MM.1S (cell line): ENCODE measurements around the gene DISC1.
"Not testable (repeated sequence)": the region's sequence is repeated elsewhere in the genome, so short reads cannot be mapped to it uniquely, and the experiment has no call there.

ENCODE experiments used
- DNase-seq: peaks from one replicate; pipeline ENCODE4 v3.0.0-alpha.2; 2015
- H2AFZ ChIP-seq: fragments of 300-600 bp; sonication (generic); 2 replicates; pipeline ENCODE4 v1.6.0; 2016; ENCODE audit warnings: antibody characterized with exemption, low read length
- H3F3A ChIP-seq: fragments of 300-600 bp; sonication (generic); 2 replicates; pipeline ENCODE4 v1.6.1; 2016; ENCODE audit warnings: mild to moderate bottlenecking, antibody characterized with exemption, low read length, moderate library complexity, mixed read lengths; ENCODE audit not compliant: insufficient read depth
- H3K27ac ChIP-seq: fragments of 300-600 bp; sonication (generic); 2 replicates; pipeline ENCODE4 v1.5.1; 2016; ENCODE audit warnings: mild to moderate bottlenecking, low read length
- H3K27me3 ChIP-seq: fragments of 300-600 bp; sonication (generic); replicated peaks from 2 replicates; pipeline ENCODE4 v1.6.0; 2016; ENCODE audit warnings: low read length; ENCODE audit not compliant: insufficient read depth
- H3K36me3 ChIP-seq: fragments of 300-600 bp; sonication (generic); replicated peaks from 2 replicates; pipeline ENCODE4 v1.6.1; 2016; ENCODE audit warnings: mild to moderate bottlenecking, low read length, mixed read lengths; ENCODE audit not compliant: insufficient read depth
- H3K4me1 ChIP-seq: fragments of 300-600 bp; sonication (generic); 2 replicates; pipeline ENCODE4 v1.6.1; 2016; ENCODE audit warnings: low read length, mixed read lengths
- H3K4me2 ChIP-seq: fragments of 300-600 bp; sonication (generic); 2 replicates; pipeline ENCODE4 v1.6.0; 2016; ENCODE audit warnings: low read depth, low read length
- H3K4me3 ChIP-seq: fragments of 300-600 bp; sonication (generic); 2 replicates; pipeline ENCODE4 v1.5.1; 2016; ENCODE audit warnings: low read length, mixed read lengths
- H3K79me2 ChIP-seq: fragments of 300-600 bp; sonication (generic); 2 replicates; pipeline ENCODE4 v1.6.1; 2016; ENCODE audit warnings: mixed run types, low read length, mixed read lengths
- H3K9ac ChIP-seq: fragments of 300-600 bp; sonication (generic); 2 replicates; pipeline ENCODE4 v1.6.1; 2016; ENCODE audit warnings: low read length, mixed read lengths
- H3K9me2 ChIP-seq: fragments of 300-600 bp; sonication (generic); replicated peaks from 2 replicates; pipeline ENCODE4 v1.6.1; 2016; ENCODE audit warnings: mild to moderate bottlenecking, low read length, mixed read lengths; ENCODE audit not compliant: insufficient read depth
- H3K9me3 ChIP-seq: fragments of 300-600 bp; sonication (generic); replicated peaks from 2 replicates; pipeline ENCODE4 v1.6.1; 2016; ENCODE audit warnings: mild to moderate bottlenecking, low read length, mixed read lengths; ENCODE audit not compliant: insufficient read depth
- H4K20me1 ChIP-seq: fragments of 300-600 bp; sonication (generic); 2 replicates; pipeline ENCODE4 v1.6.1; 2016; ENCODE audit warnings: mild to moderate bottlenecking, low read length, moderate library complexity, mixed read lengths; ENCODE audit not compliant: insufficient read depth
- EZH2 ChIP-seq: fragments of 300-600 bp; sonication (generic); optimal IDR thresholded peaks from 2 replicates; pipeline ENCODE3; 2017; ENCODE audit warnings: low read depth, mild to moderate bottlenecking, antibody characterized with exemption, low read length, mixed read lengths
- EZH2phosphoT487 ChIP-seq: fragments of 300-600 bp; sonication (generic); IDR thresholded peaks from 2 replicates; pipeline ENCODE4 v1.6.1; 2018; ENCODE audit warnings: antibody characterized with exemption, low read length
- TF ChIP-seq, protein P1 (sequence below): fragments of 300-600 bp; sonication (generic); IDR thresholded peaks from 2 replicates; pipeline ENCODE4 v1.5.1; 2016; ENCODE audit warnings: antibody characterized with exemption, low read length, mixed read lengths

DISC1 gene

GRCh38 chr1:231639819-231640218, 13.2 kb downstream of the DISC1 start:
- no peaks in the 10 kb centered on the region for H3K9me3 ChIP-seq
- no peak for DNase-seq
- TF ChIP-seq EZH2phosphoT487, result no peak
- TF ChIP-seq, protein P1, sequence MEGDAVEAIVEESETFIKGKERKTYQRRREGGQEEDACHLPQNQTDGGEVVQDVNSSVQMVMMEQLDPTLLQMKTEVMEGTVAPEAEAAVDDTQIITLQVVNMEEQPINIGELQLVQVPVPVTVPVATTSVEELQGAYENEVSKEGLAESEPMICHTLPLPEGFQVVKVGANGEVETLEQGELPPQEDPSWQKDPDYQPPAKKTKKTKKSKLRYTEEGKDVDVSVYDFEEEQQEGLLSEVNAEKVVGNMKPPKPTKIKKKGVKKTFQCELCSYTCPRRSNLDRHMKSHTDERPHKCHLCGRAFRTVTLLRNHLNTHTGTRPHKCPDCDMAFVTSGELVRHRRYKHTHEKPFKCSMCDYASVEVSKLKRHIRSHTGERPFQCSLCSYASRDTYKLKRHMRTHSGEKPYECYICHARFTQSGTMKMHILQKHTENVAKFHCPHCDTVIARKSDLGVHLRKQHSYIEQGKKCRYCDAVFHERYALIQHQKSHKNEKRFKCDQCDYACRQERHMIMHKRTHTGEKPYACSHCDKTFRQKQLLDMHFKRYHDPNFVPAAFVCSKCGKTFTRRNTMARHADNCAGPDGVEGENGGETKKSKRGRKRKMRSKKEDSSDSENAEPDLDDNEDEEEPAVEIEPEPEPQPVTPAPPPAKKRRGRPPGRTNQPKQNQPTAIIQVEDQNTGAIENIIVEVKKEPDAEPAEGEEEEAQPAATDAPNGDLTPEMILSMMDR, result no peak
- TF ChIP-seq EZH2, result no peak
- no peak overlapping the region for H3K4me3 ChIP-seq
- H3K27me3 ChIP-seq, result no peaks in the 10 kb centered on the region
- no peak overlapping the region for H3K4me2 ChIP-seq
- H3K9me2 ChIP-seq, result no peaks in the 10 kb centered on the region
- no peak overlapping the region for H3K27ac ChIP-seq
- no peaks in the 10 kb centered on the region for H3K79me2 ChIP-seq
- no peaks in the 10 kb centered on the region for H4K20me1 ChIP-seq
- no peaks in the 10 kb centered on the region for H3F3A ChIP-seq
- H3K4me1 ChIP-seq, result no peaks in the 10 kb centered on the region
- no peak overlapping the region for H2AFZ ChIP-seq
- H3K9ac ChIP-seq, result no peak overlapping the region
- H3K36me3 ChIP-seq, result no peaks in the 10 kb centered on the region

- H3K9ac ChIP-seq, H3K4me2 ChIP-seq, H3K4me3 ChIP-seq, H3F3A ChIP-seq, H3K27ac ChIP-seq, H3K4me1 ChIP-seq, H2AFZ ChIP-seq, H3K79me2 ChIP-seq, DNase-seq, H3K9me2 ChIP-seq, H3K27me3 ChIP-seq, H3K9me3 ChIP-seq, H4K20me1 ChIP-seq, H3K36me3 ChIP-seq: not testable (repeated sequence)
Observed at GRCh38 chr1:231641444-231641843, 14.9 kb downstream of the DISC1 start.

GRCh38 chr1:231642061-231642460, 15.5 kb downstream of the DISC1 start:
- H4K20me1 ChIP-seq, H3K9me2 ChIP-seq, H3K4me2 ChIP-seq, H3F3A ChIP-seq, DNase-seq, H3K27me3 ChIP-seq, H3K4me3 ChIP-seq, H3K79me2 ChIP-seq, H3K9ac ChIP-seq, H3K4me1 ChIP-seq, H2AFZ ChIP-seq, H3K27ac ChIP-seq, H3K36me3 ChIP-seq, H3K9me3 ChIP-seq: not testable (repeated sequence)

- no peak overlapping the region for H3K4me2 ChIP-seq
- H3K4me3 ChIP-seq, result no peak overlapping the region
- no peaks in the 10 kb centered on the region for H3K36me3 ChIP-seq
- no peaks in the 10 kb centered on the region for H3K79me2 ChIP-seq
- H4K20me1 ChIP-seq, result no peaks in the 10 kb centered on the region
- H3K27ac ChIP-seq, result no peak overlapping the region
- H3F3A ChIP-seq, result no peaks in the 10 kb centered on the region
- no peak for DNase-seq
- H3K9ac ChIP-seq, result no peak overlapping the region
- H3K27me3 ChIP-seq, result no peaks in the 10 kb centered on the region
- no peaks in the 10 kb centered on the region for H3K4me1 ChIP-seq
- no peaks in the 10 kb centered on the region for H3K9me2 ChIP-seq
- no peak overlapping the region for H2AFZ ChIP-seq
- no peak for TF ChIP-seq EZH2phosphoT487
- TF ChIP-seq, protein P1, result no peak
- no peak for TF ChIP-seq EZH2
- no peaks in the 10 kb centered on the region for H3K9me3 ChIP-seq
Observed at GRCh38 chr1:231642618-231643017, 16.0 kb downstream of the DISC1 start.
